Body of pancreas (tissue), 4 donors: ENCODE data around the gene ULK1.

ENCODE experiments used
- CTCF ChIP-seq, 7 experiments: fragments of 450-650 bp in 4 of 7; fragments of 200-600 bp in 3 of 7; sonication (generic) in 3 of 7; IDR thresholded peaks; one replicate each; pipeline ENCODE4 v1.5.1; 2016 to 2019; ENCODE audit warnings: antibody characterized with exemption in 7 of 7
- POLR2A ChIP-seq, 3 donors: fragments of 450-650 bp; IDR thresholded peaks; one replicate each; pipeline ENCODE4 v1.6.1; 2016; ENCODE audit warnings: antibody characterized with exemption in 3 of 3, mild to moderate bottlenecking in 2 of 3

GRCh38 chr12:131860472-131861260 lies 33.8 kb upstream of the ULK1 start:
- TF ChIP-seq POLR2A (IDR thresholded peaks at IDR 0.05) = no peak
- no peak for TF ChIP-seq CTCF (IDR thresholded peaks at IDR 0.05)
